Hematopoietic multipotent progenitor cell treated with erythropoietin and hydrocortisone succinate and interleukin-3 and kit ligand, for 4 days (in vitro differentiated cells): Measurements from ENCODE around the gene ANAPC2.

Experiments used
- DNase-seq: peaks from one replicate; pipeline ENCODE4 v3.0.0-alpha.2; 2015

The ANAPC2 gene

DNA sequence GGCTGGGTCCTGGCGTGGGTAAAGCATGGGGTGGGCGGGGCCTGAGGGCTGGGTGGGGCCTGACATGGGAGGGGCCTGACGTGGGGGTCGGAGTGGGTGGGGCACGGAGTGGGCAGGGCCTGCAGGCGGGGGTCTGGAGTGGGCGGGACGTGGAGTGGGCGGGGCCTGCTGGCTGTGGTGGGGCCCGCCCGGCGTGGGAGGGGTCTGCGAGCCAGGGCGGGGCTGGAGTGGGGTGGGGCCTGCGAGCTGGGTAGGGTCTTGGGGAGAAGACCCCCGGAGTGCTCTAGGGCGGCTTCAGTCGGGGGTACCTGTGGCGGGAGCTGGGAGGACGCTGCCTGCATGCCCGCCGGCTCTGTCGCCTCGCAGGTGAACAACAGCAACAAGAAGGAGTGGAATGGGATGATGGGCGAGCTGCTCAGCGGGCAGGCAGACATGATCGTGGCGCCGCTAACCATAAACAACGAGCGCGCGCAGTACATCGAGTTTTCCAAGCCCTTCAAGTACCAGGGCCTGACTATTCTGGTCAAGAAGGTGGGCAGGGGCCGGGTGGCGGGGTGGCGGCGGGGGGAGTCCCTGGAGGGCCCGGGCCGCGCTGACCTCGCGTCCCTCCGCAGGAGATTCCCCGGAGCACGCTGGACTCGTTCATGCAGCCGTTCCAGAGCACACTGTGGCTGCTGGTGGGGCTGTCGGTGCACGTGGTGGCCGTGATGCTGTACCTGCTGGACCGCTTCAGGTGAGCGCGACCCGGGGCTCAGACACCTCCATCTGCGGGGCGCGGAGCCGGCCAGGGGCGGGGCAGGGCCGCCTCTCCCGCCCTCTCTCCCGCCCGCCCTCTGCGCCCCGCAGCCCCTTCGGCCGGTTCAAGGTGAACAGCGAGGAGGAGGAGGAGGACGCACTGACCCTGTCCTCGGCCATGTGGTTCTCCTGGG, 26.5 kb downstream of the ANAPC2 start:
- DNase-seq, result peak; percentile 41

DNA sequence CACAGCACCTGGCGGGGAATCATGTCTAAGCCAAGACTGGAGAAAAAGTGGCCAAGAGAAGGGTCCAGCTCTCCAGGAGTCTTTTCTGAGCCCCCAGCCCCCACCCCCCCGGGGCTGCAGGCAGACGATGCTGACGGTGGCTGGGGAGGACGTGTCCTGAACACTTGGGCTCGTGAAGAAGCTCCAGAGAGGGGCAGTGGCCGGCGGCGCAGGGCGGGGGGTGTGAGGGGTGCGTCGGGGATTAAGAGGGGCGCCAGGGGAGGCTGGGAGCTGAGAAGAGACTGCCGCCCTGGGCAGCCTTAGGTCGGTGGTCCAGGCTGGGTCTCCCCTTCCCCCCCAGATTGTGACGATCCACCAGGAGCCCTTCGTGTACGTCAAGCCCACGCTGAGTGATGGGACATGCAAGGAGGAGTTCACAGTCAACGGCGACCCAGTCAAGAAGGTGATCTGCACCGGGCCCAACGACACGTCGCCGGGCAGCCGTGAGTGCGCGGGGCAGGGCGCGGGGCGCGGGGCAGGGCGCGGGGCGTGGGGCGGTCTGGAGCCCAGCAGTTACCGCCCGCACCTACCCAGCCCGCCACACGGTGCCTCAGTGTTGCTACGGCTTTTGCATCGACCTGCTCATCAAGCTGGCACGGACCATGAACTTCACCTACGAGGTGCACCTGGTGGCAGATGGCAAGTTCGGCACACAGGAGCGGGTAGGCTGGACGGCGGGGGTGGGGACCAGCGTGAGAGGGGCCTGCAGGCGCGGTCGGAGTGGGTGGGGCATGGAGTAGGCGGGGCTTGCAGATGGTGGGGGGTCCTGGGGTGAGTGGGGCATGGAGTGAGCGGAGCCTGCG, 27.4 kb downstream of the ANAPC2 start:
- DNase-seq, result no peak

GRCh38 chr9:137160054-137160425, 28.3 kb downstream of the ANAPC2 start:
- no peak for DNase-seq

DNA sequence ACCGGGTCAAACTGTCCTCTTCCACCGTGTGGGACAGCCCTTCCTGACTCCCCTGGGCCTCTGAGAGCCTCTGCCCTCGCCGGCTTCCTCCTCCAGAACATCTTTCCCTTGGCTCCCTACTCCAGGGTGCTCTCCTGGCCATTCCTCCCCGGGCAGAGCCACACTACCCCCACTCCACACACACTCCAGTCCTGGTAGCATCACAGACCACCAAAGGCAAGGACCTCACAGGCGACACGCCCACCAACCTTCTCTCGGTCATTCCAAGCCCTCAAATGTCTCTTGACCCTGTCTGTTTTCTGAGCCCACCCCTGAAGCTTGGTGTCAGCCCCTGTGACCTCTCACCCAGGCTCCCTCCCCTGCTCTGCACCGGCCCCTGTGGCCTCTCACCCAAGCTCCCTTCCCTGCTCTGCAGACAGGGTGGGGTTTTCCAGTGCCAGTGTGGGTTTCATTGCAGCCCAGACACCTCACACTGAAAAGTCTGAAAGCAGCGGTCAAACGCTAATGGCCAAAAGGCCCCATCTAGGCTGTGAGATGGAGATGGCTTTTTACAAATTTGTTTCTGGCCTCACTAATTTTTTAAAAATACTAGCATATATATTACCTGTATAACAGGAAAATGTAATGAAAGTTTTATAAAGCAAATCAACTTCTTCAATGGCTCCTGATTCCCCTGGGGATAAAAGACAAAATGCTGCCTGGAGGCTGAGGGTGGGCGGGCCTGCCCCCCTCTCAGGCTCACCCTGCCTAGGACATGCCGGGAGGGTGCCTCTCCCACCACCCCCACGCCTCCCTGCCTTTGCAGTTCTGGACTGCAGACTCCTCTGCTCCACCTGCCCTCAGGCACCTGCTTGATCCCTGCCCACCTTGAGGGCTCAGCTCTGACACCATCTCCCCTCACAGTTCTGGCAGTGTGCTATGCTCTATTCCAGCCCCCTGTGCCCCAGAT, 29.0 kb downstream of the ANAPC2 start:
- no peak for DNase-seq

- no peak for DNase-seq
Observed at GRCh38 chr9:137158625-137159024, 29.7 kb downstream of the ANAPC2 start.

DNA sequence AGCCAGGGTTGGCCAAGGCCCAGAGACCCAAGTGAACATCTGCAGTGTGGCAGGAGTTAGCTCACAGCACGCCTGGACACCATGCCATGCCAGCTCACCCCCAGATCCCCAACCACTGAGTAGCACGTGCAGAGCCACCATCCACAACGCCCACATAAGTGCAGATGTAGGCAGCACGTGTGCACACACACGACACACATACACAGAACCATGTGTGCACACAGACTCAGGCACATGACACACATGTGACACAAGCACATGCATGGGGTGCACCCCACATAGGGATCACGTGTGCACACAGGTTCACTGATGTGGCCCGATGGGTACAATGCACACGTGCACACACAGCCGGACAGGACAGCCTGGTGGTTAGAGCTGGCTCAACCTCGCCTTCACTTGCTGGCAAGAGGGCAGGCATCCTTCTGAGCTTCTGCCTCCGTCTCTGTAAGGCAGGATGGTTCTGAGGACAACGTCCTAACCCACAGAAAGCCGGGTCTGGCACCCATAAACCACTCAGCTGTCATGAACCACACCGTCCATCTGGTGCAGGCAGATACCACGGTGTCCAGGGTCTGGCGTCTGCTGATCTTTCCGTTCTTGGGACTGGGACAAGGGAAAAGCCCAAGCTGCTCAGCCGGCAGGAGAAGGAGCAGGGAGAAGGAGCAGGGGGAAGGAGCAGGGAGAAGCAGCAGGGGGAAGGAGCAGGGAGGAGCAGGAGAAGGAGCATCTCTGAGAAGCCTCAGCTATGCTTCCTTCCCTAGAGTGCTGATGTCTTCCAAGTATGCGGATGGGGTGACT, 30.5 kb downstream of the ANAPC2 start:
- no peak for DNase-seq

DNA sequence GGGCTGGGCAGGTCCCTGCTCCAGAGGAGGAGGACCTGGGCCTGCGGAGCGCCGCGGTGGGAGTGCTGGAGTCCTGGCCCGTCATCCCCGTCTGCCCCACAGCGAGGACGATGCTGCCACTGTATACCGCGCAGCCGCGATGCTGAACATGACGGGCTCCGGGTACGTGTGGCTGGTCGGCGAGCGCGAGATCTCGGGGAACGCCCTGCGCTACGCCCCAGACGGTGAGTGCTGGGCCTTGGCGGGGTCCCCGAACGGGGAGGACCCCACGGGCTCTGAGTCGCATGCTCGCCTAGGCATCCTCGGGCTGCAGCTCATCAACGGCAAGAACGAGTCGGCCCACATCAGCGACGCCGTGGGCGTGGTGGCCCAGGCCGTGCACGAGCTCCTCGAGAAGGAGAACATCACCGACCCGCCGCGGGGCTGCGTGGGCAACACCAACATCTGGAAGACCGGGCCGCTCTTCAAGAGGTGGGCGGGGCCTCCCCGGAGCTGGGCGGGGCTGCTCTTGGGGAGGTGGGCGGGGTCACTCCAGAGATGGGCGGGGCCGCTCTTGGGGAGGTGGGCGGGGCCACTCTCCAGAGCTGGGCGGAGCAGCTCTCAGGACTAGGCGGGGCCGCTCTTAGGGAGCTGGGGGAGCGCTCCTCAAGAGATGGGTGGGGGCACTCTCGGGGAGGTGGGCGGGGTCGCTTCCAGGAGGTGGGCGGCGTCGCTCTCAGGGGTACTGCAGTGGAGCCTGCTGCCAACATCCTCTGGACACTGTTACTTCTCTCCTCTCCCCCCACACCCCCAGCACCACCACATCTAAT, 31.6 kb downstream of the ANAPC2 start:
- peak; percentile 79 for DNase-seq

GRCh38 chr9:137152844-137153405, 35.4 kb downstream of the ANAPC2 start:
- DNase-seq, result no peak

GRCh38 chr9:137150617-137151457, 37.5 kb downstream of the ANAPC2 start:
- peak; percentile 91 for DNase-seq

GRCh38 chr9:137149942-137150616, 38.3 kb downstream of the ANAPC2 start:
- no peak for DNase-seq

- DNase-seq, result no peak
Observed at GRCh38 chr9:137149363-137149762, 39.0 kb downstream of the ANAPC2 start.

DNA sequence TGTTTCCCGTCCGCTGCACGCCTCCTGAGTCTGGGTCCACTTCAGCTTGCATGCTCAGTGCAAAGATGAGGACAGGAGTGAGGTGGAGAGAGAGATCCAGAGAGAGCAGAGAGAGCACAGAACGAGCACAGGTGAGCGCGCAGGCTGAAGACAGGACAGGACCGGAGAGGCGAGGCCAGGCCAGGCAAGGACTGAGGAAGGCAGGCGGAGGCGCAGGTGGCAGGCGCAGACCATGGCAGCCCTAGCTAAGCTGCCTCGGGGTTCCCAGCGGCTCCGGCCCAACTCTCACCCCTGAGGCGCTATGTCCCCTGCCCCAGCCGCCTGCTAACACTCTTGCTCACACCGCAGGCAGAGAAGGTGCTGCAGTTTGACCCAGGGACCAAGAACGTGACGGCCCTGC, 39.7 kb downstream of the ANAPC2 start:
- no peak for DNase-seq

DNA sequence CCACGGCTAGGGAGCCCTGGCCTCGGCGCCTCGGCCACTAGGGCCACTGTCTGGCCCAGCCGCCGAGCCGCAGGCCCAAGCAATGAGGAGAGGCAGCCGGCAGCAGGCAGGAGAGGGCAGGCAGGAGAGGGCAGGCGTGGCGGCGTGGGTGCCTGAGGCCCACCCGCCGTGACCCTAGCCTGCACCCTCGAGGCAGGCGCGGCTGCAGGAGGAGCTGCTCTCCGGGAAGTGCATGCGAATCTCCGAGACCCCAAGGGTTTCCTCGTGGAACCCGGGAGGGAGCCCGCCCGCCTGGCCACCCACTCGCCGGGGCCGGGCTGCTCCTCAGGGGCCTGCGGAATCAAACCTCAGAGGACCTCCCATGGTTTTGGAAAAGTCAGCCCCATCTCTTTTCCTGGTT, 40.1 kb downstream of the ANAPC2 start:
- no peak for DNase-seq

- no peak for DNase-seq
Observed at GRCh38 chr9:137147793-137148160, 40.6 kb downstream of the ANAPC2 start.

- DNase-seq, result no peak
Observed at GRCh38 chr9:137147091-137147792, 41.1 kb downstream of the ANAPC2 start.

DNA sequence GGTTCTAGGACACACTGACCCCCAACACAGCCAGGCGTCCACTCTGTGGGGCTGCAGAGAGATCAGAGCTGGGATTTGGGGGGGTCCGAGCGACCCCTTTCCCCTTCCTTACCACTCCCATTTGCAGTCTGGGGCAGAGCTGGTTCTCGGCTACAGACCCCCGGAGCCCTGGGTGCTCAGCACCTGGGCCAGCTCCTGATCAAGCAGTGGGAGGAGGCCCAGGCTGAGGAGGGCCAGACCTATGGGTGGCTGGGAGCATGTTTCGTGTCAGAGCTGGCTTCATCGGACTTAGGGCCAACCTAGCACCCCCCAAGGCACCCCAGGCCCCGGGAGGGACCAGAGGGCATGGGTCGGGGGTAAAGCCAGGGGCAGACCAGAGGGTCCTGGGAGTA, 41.8 kb downstream of the ANAPC2 start:
- DNase-seq, result peak; percentile 40

DNA sequence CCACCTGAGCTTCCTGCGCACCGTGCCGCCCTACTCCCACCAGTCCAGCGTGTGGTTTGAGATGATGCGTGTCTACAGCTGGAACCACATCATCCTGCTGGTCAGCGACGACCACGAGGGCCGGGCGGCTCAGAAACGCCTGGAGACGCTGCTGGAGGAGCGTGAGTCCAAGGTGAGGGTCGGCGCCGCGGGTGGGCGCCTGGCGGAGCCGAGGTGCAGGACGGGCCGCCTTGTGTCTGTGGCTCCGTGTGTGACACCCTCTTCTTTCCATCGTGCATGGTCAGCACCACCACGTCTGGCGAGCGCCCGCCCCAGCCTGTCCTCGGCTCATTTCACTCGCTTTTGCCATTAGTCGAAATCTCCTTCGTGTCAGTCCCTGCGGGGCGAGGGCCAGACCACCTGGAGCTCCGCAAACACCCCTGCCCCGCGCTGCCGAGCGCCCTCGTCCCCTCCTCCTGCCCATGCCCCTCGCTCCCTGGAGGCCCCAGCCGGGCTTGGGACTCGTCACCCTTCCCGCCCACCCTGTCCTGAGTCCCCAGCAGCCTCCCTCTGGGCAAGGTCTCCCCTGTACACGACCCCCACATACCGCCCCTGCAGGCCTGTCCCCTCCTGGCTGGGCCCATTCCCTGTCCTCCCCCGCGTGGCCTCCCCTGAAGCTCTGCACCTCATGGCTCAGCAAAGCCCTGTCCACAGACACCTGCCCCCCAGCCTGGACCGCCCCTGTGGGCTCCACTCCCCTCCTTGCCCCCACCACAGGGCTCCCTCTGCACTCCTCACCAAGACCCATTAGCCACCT, 42.4 kb downstream of the ANAPC2 start:
- no peak for DNase-seq

DNA sequence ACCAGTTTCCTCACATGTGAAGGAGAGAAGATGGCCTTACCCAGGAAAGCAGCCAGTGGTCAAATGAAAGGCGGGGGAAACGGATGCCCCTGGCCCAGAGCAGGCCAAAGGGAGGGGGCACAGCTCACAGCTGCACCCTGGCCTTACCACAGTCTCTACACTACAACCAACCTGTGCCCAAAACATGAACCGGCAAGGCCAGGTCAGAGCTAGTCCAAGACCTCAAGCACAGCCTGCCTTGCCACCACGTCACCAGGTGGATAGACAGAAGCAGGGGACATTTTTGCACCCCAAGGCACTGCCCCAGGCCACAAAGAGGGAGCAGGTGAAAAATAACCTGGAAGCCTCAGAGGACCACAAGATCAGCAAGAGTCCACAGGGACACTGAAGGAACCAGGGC, 44.9 kb downstream of the ANAPC2 start:
- no peak for DNase-seq
